Activated T-cell treated with anti-CD3 and anti-CD28 coated beads, Interleukin-2, amount 50 U/mL, for 24 hours (primary cell): ENCODE results near the gene SEC14L2.

Experiments used
- DNase-seq: peaks from one replicate; pipeline ENCODE4 v3.0.0-alpha.2; 2020
- H3K27ac Mint-ChIP-seq: 2 replicates; pipeline ENCODE4 v1.8.0; 2020; ENCODE audit warnings: mild to moderate bottlenecking, mixed read lengths
- H3K27me3 Mint-ChIP-seq: 2 replicates; pipeline ENCODE4 v1.8.0; 2020; ENCODE audit warnings: mixed read lengths
- H3K36me3 Mint-ChIP-seq: 2 replicates; pipeline ENCODE4 v1.8.0; 2020; ENCODE audit warnings: low read depth, mixed read lengths
- H3K4me1 Mint-ChIP-seq: 2 replicates; pipeline ENCODE4 v1.8.0; 2020; ENCODE audit warnings: low read depth, mixed read lengths
- H3K4me3 Mint-ChIP-seq: 2 replicates; pipeline ENCODE4 v1.8.0; 2020; ENCODE audit warnings: mild to moderate bottlenecking, moderate library complexity, mixed read lengths
- H3K9me3 Mint-ChIP-seq: 2 replicates; pipeline ENCODE4 v1.8.0; 2020; ENCODE audit warnings: mixed read lengths

The SEC14L2 gene

DNA sequence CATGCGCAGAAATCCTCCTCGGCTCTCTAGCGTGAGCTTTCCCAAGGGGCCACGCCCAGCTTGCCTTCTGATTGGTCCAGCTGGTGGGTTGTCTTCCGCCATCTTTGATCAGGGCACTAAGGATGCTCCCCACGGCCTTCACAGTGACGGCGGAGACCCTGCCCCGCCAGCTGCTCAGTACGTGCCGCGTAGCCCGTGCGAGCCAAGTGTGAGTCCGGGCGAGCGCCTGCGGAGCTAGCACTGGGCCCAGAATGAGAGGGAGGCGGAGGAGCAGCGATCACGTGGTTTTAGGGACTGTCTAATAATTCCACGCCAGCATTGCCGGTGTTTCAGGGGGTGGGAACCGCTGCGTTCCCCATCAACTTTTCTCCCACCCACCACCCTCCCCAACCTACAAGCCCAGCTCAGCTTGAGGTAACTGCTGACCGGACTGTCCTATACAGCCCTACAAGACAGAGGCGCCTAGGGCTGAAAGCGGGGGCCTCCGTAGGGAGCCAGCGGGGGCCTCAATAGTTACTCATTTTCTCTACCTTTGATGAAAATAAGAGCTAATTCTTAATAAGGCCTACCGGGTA, 27.2 kb downstream of the SEC14L2 start:
- H3K9me3 Mint-ChIP-seq = no peaks in the 10 kb centered on the region
- peak; percentile 96 for DNase-seq
- peaks cover 77% of the 10 kb centered on the region for H3K36me3 Mint-ChIP-seq
- peaks cover 63% of the 10 kb centered on the region for H3K4me1 Mint-ChIP-seq
- peak overlapping the region; percentile 94 for H3K4me3 Mint-ChIP-seq
- H3K27me3 Mint-ChIP-seq = no peaks in the 10 kb centered on the region
- peak overlapping the region; percentile 99 for H3K27ac Mint-ChIP-seq

DNA sequence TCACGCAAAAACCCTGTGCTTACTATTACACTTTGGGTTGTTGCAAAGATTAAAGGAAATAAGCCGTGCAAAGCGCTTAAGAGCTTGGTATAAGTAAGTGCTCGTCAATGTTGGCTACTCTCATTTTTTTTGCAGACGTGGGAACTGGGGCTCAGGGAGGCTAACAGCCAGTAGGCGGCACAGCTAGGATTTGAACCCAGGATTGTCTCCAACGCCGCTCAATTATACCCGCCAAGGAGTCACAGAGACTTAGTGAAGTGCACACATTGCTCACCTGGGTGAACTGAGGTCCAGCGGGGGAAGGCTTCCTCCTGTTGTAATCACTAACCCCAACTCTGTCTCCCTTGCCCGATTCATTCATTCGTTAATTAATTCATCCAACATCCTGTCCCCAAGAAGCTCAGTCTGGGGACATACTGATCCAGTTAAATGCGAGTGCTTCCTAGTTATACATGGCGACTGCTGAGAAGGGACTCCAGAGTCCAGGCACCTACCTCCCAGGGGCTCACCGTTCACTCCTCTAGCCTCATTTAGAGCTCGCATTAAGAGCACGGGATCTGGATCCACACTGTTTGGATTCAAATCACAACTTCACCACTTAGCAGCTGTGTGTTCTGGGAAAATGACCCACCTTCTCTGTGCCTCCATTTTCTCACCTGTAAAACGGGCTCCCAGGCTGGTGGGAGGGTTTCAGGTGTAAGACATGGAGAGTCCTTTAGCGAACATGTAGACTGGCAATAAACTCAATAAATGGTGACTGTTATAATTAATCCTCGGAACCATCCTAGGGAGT, 27.9 kb downstream of the SEC14L2 start:
- H3K4me1 Mint-ChIP-seq = peaks cover 61% of the 10 kb centered on the region

DNA sequence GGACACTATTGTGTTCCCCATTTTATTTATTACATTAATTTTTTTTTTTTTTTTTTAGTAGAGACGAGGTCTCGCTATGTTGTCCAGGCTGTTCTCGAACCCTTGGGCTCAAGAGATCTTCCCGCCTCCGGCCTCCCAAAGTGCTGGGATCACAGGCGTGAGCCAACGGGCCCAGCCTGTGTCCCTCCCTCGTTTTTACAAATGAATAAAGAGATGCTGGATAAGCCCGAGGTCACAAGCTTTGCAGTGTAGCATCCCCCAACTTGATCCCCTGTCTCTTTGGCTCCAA, 28.5 kb downstream of the SEC14L2 start:
- Mint-ChIP-seq H3K27ac (peak overlapping the region; percentile 97), H3K36me3 (peaks cover 72% of the 10 kb centered on the region), H3K4me3 (peak overlapping the region; percentile 94), H3K4me1 (peaks cover 57% of the 10 kb centered on the region), H3K9me3 (no peaks in the 10 kb centered on the region), H3K27me3 (no peaks in the 10 kb centered on the region)
- no peak for DNase-seq

More for the DNA sequence above, 27.9 kb downstream of the SEC14L2 start:
- DNase-seq = peak; percentile 51
- H3K9me3 Mint-ChIP-seq = no peaks in the 10 kb centered on the region
- peak overlapping the region; percentile 94 for H3K4me3 Mint-ChIP-seq
- no peaks in the 10 kb centered on the region for H3K27me3 Mint-ChIP-seq
- peaks cover 76% of the 10 kb centered on the region for H3K36me3 Mint-ChIP-seq
- H3K27ac Mint-ChIP-seq = peak overlapping the region; percentile 99

DNA sequence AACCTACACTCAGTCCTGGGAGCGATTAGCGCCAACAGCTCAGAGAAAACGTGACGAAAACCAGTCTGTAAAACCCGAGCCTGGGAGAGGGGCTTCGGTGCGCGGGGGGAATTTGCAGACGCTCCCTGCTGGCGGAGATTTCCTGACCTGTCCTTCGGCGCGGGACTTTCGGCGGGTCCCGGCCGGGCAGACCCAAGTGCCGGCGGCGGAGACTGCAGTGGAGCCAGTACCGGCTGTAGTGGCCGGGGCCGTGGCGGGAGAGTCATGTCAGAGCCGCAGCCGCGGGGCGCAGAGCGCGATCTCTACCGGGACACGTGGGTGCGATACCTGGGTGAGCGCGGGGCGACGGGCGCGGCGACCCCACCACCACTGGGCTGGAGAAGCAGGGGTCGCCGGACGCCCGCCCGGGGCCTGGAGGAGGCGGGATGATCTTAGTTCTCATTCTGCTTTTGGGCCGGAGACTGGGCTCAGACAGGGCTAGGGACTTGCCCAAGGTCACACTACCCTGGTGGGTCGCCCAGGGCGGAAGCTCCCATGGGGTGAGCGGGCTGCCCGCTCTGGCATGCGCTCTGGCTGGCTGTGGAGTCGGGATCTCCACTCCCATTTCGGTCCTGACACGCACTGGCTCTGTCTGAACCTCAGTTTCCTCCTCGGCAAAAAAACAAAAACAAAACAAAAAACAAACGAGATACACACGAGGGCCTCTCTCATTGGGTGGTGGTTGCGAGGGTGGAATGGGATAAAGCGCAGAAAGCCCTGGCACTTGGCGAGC, 29.0 kb downstream of the SEC14L2 start, which contains the start of gene MTFP1:
Gene MTFP1, plus strand, starts transcription at position 153 of the 772 bp plus-strand sequence. Its CDS starts 112 bp downstream, at position 265.
- no peaks in the 10 kb centered on the region for H3K9me3 Mint-ChIP-seq
- no peaks in the 10 kb centered on the region for H3K27me3 Mint-ChIP-seq
- peaks cover 52% of the 10 kb centered on the region for H3K4me1 Mint-ChIP-seq
- peak; percentile 75 for DNase-seq
- peak within 1 kb of the TSS; percentile 99 for H3K27ac Mint-ChIP-seq
- peaks cover 66% of the 10 kb centered on the region for H3K36me3 Mint-ChIP-seq
- peak within 1 kb of the TSS; percentile 94 for H3K4me3 Mint-ChIP-seq

DNA sequence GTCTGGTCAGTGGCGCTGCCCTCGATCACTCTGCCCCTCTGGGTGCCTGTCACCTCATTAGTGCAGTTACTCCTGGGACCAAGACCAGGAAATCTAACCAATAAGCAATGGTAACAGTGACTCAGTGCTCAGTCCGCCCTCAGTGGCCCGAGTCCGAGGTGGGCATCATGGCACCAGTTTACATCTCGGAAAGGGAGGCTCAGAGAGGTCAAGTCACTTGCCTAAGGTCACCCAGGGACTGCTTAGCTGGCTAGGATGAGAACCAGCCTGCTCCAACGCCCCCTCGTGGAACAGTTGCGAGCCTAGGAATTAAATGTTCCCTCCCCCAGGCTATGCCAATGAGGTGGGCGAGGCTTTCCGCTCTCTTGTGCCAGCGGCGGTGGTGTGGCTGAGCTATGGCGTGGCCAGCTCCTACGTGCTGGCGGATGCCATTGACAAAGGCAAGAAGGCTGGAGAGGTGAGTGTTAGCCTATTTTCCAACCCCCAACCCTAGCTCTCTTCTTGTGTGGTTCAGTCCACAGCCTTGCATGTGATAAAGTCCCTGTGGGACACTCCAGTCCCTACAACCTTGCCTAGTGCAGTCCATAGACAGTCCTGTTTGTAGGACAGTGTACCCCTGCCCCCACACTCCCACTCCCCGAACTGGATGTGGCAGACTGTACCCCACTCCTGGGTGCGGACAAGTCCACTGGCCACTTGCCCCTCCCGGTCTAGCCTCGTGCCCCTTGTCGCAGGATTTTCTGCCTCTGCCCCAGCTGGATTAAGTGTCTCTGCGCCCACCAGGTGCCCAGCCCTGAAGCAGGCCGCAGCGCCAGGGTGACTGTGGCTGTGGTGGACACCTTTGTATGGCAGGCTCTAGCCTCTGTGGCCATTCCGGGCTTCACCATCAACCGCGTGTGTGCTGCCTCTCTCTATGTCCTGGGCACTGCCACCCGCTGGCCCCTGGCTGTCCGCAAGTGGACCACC, 29.9 kb downstream of the SEC14L2 start:
- no peaks in the 10 kb centered on the region for H3K9me3 Mint-ChIP-seq
- H3K4me1 Mint-ChIP-seq = peaks cover 43% of the 10 kb centered on the region
- H3K27me3 Mint-ChIP-seq = no peaks in the 10 kb centered on the region
- peak; percentile 90 for DNase-seq
- H3K4me3 Mint-ChIP-seq = peak overlapping the region; percentile 94
- H3K36me3 Mint-ChIP-seq = peaks cover 59% of the 10 kb centered on the region
- peak overlapping the region; percentile 97 for H3K27ac Mint-ChIP-seq

DNA sequence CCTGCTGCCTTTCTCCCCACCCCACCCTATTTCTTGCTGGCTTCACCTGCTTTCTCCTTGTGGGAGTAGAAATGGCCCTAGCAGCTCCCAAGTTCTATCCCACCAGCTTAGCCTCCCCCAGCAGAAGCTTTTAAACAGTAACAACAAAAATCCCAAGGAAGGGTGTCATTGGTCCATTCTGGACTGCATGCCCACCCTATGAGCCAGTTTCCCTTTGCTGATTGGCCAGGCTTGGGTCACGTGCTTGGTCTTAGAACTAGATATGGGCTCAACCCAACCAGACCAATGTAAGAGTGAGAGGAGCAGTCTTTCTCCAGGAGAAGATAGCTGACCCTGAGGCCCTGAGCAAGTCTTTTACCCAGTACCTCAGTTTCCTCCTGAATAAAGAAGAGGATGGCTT, 31.1 kb downstream of the SEC14L2 start:
- H3K4me1 Mint-ChIP-seq = peaks cover 31% of the 10 kb centered on the region
- no peak overlapping the region for H3K4me3 Mint-ChIP-seq
- no peaks in the 10 kb centered on the region for H3K9me3 Mint-ChIP-seq
- no peaks in the 10 kb centered on the region for H3K27me3 Mint-ChIP-seq
- DNase-seq = no peak
- peaks cover 48% of the 10 kb centered on the region for H3K36me3 Mint-ChIP-seq
- H3K27ac Mint-ChIP-seq = no peak overlapping the region

DNA sequence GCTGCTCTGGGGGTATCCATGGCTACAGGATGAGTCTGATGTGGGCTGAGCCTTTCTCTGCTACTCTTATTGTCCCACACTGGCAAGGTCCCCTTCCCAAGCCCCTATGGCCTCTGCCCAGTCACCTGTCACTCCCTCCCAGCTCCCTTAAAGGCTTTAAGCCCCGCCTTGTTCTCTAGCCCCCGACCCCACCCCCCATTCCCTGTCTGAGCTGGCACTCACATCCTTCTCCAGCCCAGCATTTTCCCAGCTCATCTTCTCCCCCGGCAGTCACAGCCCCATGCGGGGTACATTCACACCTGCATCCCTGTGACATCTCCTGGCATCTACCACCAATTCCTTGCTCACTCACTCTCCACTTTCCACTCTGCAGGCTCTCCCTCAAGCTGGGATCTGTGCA, 33.1 kb downstream of the SEC14L2 start:
- Mint-ChIP-seq H3K4me3 (no peak overlapping the region), H3K4me1 (peaks cover 41% of the 10 kb centered on the region), H3K27ac (no peak overlapping the region), H3K36me3 (peaks cover 45% of the 10 kb centered on the region), H3K9me3 (peaks cover 2% of the 10 kb centered on the region), H3K27me3 (no peaks in the 10 kb centered on the region)
- DNase-seq = no peak

DNA sequence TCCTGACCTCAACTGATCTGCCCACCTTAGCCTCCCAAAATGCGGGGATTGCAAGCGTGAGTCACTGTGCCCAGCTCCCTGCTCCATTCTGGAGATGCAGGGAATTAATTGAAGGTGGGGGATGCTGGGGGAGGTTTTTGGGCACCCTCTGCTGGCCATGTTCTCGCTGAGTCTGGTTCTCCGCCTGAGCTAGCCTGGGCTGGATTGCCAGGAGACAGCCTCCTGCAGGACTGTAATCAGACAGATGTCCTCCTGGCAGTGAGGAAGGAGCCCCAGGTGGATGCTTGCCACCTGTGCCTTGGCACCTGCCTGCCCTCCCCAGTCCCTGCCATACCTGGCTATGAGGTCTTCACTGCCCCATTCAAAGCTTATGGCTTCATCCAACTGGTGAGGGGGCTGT, 34.1 kb downstream of the SEC14L2 start:
- H3K4me3 Mint-ChIP-seq = no peak overlapping the region
- H3K27ac Mint-ChIP-seq = no peak overlapping the region
- peaks cover 11% of the 10 kb centered on the region for H3K9me3 Mint-ChIP-seq
- DNase-seq = no peak
- peaks cover 44% of the 10 kb centered on the region for H3K4me1 Mint-ChIP-seq
- peaks cover 47% of the 10 kb centered on the region for H3K36me3 Mint-ChIP-seq
- H3K27me3 Mint-ChIP-seq = no peaks in the 10 kb centered on the region

DNA sequence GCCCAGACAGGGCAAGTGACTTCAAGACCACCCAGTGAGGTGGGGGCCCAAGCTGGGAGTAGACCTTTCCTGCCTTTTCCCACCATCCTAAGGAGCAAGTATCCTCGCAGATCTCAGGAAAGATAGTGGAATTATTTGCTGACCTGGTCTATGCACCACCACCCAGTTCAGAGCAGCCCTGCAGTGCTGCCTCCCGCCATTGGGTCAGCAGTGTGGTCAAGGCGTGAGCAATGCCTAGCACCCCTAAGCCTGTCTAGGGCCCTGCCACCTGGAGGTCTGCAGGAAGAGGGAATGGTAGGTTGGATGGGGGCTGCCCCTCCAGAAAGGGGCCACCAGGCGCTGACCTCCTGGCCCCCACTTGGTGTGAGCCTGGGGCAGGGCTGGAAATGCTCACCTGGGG, 35.3 kb downstream of the SEC14L2 start:
- no peak for DNase-seq
- Mint-ChIP-seq H3K4me1 (peaks cover 34% of the 10 kb centered on the region), H3K4me3 (no peak overlapping the region), H3K27ac (no peak overlapping the region), H3K9me3 (peaks cover 12% of the 10 kb centered on the region), H3K27me3 (no peaks in the 10 kb centered on the region), H3K36me3 (peaks cover 38% of the 10 kb centered on the region)

DNA sequence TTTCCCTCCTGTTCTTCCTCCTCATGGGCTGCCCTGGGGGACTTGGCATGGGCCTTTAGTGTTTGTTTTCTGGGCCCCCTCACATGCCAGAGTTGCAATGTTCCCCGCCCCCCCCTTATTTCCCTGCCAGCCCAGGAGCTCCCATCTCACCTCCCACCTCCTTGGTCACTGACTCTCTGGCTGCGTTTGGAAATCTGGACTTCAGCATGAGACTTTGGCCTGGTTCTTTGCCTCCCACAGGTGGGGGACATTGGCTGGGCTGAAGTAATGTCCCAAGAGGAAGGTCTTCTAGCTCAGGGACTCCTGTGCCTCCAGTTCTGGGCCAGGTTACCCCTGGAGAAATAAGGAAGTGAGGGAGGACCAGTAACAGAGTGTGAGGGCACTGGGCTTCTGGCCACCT, 35.7 kb downstream of the SEC14L2 start:
- Mint-ChIP-seq H3K27ac (no peak overlapping the region), H3K4me1 (peaks cover 30% of the 10 kb centered on the region), H3K36me3 (peaks cover 33% of the 10 kb centered on the region), H3K27me3 (no peaks in the 10 kb centered on the region), H3K9me3 (peaks cover 12% of the 10 kb centered on the region), H3K4me3 (no peak overlapping the region)
- no peak for DNase-seq

DNA sequence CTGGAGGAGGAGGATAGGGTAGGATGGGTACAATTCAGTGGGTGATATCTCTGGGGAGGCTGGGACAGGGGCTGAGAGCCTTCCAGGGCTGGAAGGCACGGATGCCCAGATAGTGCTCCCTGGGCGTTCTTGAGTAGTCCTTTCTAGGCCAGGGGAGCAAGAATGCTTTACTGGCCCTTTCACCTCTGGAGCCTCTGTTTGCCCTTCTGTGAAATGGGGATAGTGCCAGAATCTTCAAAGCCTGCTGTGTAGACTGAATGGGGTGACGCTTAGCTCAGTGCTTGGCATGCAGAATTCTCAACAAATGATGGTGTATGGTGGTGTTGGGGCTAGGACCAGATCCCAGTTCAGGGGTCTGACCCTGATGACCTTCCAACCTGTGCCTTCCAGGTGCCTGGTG, 36.4 kb downstream of the SEC14L2 start:
- no peak for DNase-seq
- H3K4me3 Mint-ChIP-seq = no peak overlapping the region
- peaks cover 12% of the 10 kb centered on the region for H3K9me3 Mint-ChIP-seq
- peaks cover 28% of the 10 kb centered on the region for H3K36me3 Mint-ChIP-seq
- H3K27me3 Mint-ChIP-seq = peaks cover 1% of the 10 kb centered on the region
- no peak overlapping the region for H3K27ac Mint-ChIP-seq
- peaks cover 30% of the 10 kb centered on the region for H3K4me1 Mint-ChIP-seq

DNA sequence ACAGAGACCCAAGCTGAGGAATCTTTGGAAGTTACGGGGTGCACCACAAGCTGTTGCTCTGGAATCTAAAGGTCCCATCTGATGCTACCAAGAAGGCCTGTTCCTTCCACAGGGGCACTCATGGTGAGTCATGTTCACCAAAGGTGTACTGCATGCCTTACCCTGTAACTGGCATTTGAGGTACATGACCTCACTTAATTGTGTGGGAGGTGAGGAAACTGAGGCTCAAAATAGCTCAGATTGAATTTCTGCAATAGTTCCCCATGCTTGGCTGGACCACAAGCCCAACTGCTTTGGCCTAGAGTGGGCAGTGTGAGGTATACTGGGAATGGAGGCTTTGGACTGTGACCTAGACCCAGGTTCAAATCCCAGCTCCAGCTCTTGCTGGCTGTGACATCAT, 37.0 kb downstream of the SEC14L2 start:
- Mint-ChIP-seq H3K4me3 (no peak overlapping the region), H3K36me3 (peaks cover 22% of the 10 kb centered on the region), H3K27ac (peak overlapping the region; percentile 33), H3K9me3 (peaks cover 12% of the 10 kb centered on the region), H3K4me1 (peaks cover 30% of the 10 kb centered on the region), H3K27me3 (peaks cover 7% of the 10 kb centered on the region)
- DNase-seq = no peak

DNA sequence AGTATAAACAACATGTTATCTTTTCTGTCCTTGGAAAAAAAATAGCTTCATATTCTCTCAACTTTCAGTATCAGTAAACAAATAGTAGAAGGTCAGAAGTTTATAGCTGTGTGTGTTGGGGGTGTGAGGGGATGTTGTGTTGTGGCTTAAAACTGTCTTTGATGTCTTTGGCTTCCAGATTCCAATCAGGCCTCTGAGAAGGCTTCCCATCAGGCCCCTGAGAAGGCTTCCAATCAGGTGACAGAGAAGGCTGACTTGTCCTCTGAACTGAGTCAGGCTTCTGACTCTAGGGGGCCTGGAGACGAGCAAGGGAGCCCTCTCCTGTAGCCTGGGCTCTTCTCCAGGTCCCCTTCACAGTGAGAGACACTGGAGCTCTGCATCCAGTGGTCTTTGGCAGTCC, 38.0 kb downstream of the SEC14L2 start:
- DNase-seq = no peak
- peak overlapping the region; percentile 94 for H3K27ac Mint-ChIP-seq

DNA sequence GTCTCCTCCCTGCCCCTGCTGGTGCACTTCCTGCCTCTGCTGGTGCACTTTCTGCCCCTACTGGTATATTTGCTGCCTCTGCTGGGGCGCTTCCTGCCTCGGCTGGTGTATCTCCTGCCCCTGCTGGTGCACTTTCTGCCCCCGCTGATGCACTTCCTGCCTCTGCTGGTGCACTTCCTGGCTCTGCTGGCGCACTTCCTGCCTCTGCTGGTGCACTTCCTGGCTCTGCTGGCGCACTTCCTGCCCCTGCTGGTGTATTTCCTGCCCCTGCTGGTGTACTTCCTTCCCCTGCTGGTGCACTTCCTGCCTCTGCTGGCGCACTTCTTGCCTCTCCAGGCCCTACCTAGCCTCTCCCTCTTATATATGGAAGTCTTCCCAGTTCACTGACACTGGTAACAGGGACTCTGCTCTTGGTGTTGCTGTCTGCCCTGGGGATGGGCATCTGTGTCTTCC, 38.9 kb downstream of the SEC14L2 start:
- Mint-ChIP-seq H3K4me1 (peaks cover 30% of the 10 kb centered on the region), H3K36me3 (peaks cover 13% of the 10 kb centered on the region), H3K27ac (peak overlapping the region; percentile 94), H3K4me3 (peak overlapping the region; percentile 78), H3K27me3 (peaks cover 21% of the 10 kb centered on the region), H3K9me3 (peaks cover 12% of the 10 kb centered on the region)
- DNase-seq = peak; percentile 81

More for the DNA sequence above, 38.0 kb downstream of the SEC14L2 start:
- peaks cover 30% of the 10 kb centered on the region for H3K4me1 Mint-ChIP-seq
- H3K27me3 Mint-ChIP-seq = peaks cover 14% of the 10 kb centered on the region
- peak overlapping the region; percentile 78 for H3K4me3 Mint-ChIP-seq
- H3K9me3 Mint-ChIP-seq = peaks cover 12% of the 10 kb centered on the region
- H3K36me3 Mint-ChIP-seq = peaks cover 15% of the 10 kb centered on the region
